ENCODE data around the gene ELMO1. TPM values are rescaled to one million over a fixed set of nuclear protein-coding genes. Genes with fewer than 3 reads are reported as not detected.
A peak's percentile ranks its signal among the peaks of the same experiment; 100 is the strongest.

Gene ELMO1
- total RNA-seq, 8 experiments from 2014 or later = 4.2 to 121 (median 40.0) TPM

- Histone ChIP-seq H3K27ac (peak overlapping the region; percentile 49 to 66), H3K4me1 (replicated peaks in 1 of 2) (peaks cover 45 to 75% of the 10 kb centered on the region in 2 donors), H3K4me3 (no peak overlapping the region)
- WGBS, 10 experiments = 42 to 93% (median 64%) methylated on average over 2 to 5 of the region's 5 CpGs; no CpG with 5 or more reads in 1 of the 10 experiments
- ATAC-seq (replicated peaks in 6 of 8) = peak in 5 of 8 experiments; percentile 27 to 48 (median 35)
- in situ Hi-C loops (cut with MboI; ENCODE audit: low pct_unique_long_range_greater_than_20kb in 2 of 9, low sequenced_read_pairs in 9 of 9, unreplicated experiment in 9 of 9) = no loop called here
Observed at GRCh38 chr7:36928311-36928710, 520.4 kb downstream of the ELMO1 start.

GRCh38 chr7:36925691-36926090 is 523.0 kb downstream of the ELMO1 start:
- H3K27ac ChIP-seq = peak overlapping the region; percentile 11 to 25

GRCh38 chr7:36925207-36925606 is 523.5 kb downstream of the ELMO1 start:
- in situ Hi-C loops (cut with MboI; ENCODE audit: low pct_unique_long_range_greater_than_20kb in 2 of 9, low sequenced_read_pairs in 9 of 9, unreplicated experiment in 9 of 9) = no loop called here
- peak in 5 of 8 experiments; percentile 5 to 43 (median 32) for ATAC-seq (replicated peaks in 6 of 8)
- no peak overlapping the region for H3K4me3 ChIP-seq
- H3K27ac ChIP-seq = peak overlapping the region in 1 of 2 donors; percentile 25
- peaks cover 46 to 72% of the 10 kb centered on the region in 2 donors for H3K4me1 ChIP-seq (replicated peaks in 1 of 2)
- 22 to 96% (median 87%) methylated on average over 3 to 5 of the region's 5 CpGs; no CpG with 5 or more reads in 4 of the 10 experiments for WGBS, 10 experiments

More at GRCh38 chr7:36925691-36926090, 523.0 kb downstream of the ELMO1 start:
- in situ Hi-C loops (cut with MboI; ENCODE audit: low pct_unique_long_range_greater_than_20kb in 2 of 9, low sequenced_read_pairs in 9 of 9, unreplicated experiment in 9 of 9) = no loop called here
- peak in 5 of 8 experiments; percentile 27 to 68 (median 63) for ATAC-seq (replicated peaks in 6 of 8)
- Histone ChIP-seq H3K4me1 (replicated peaks in 1 of 2) (peaks cover 50 to 77% of the 10 kb centered on the region in 2 donors), H3K4me3 (no peak overlapping the region)
- 0 to 69% (median 43%) methylated on average over 1 to 3 of the region's 3 CpGs; no CpG with 5 or more reads in 3 of the 10 experiments for WGBS, 10 experiments

GRCh38 chr7:36923943-36924436 is 524.7 kb downstream of the ELMO1 start:
- Histone ChIP-seq H3K4me3 (no peak overlapping the region), H3K27ac (no peak overlapping the region), H3K4me1 (replicated peaks in 1 of 2) (peaks cover 33 to 67% of the 10 kb centered on the region in 2 donors)
- ATAC-seq (replicated peaks in 6 of 8) = peak in 1 of 8 experiments; percentile 40
- in situ Hi-C loops (cut with MboI; ENCODE audit: low pct_unique_long_range_greater_than_20kb in 2 of 9, low sequenced_read_pairs in 9 of 9, unreplicated experiment in 9 of 9) = no loop called here
- 10 to 100% (median 87%) methylated on average over 1 to 3 of the region's 3 CpGs; no CpG with 5 or more reads in 3 of the 10 experiments for WGBS, 10 experiments

GRCh38 chr7:36923185-36923584 is 525.5 kb downstream of the ELMO1 start:
- in situ Hi-C loops (cut with MboI; ENCODE audit: low pct_unique_long_range_greater_than_20kb in 2 of 9, low sequenced_read_pairs in 9 of 9, unreplicated experiment in 9 of 9) = no loop called here

GRCh38 chr7:36920433-36920832 is 528.2 kb downstream of the ELMO1 start:
- peaks cover 21 to 46% of the 10 kb centered on the region in 2 donors for H3K4me1 ChIP-seq (replicated peaks in 1 of 2)
- H3K4me3 ChIP-seq = no peak overlapping the region
- in situ Hi-C loops (cut with MboI; ENCODE audit: low pct_unique_long_range_greater_than_20kb in 2 of 9, low sequenced_read_pairs in 9 of 9, unreplicated experiment in 9 of 9) = no loop called here
- no peak overlapping the region for H3K27ac ChIP-seq
- WGBS, 10 experiments = 0 to 100% (median 83%) methylated on average over 1 of the region's 1 CpG; no CpG with 5 or more reads in 1 of the 10 experiments
- ATAC-seq (replicated peaks in 6 of 8) = peak in 1 of 8 experiments; percentile 81

More at GRCh38 chr7:36923185-36923584, 525.5 kb downstream of the ELMO1 start:
- Histone ChIP-seq H3K4me3 (no peak overlapping the region), H3K27ac (no peak overlapping the region), H3K4me1 (replicated peaks in 1 of 2) (peaks cover 25 to 59% of the 10 kb centered on the region in 2 donors)
- no peak for ATAC-seq (replicated peaks in 6 of 8)

GRCh38 chr7:36919738-36920137 is 528.9 kb downstream of the ELMO1 start:
- in situ Hi-C loops (cut with MboI; ENCODE audit: low pct_unique_long_range_greater_than_20kb in 2 of 9, low sequenced_read_pairs in 9 of 9, unreplicated experiment in 9 of 9) = no loop called here
- peaks cover 16 to 39% of the 10 kb centered on the region in 2 donors for H3K4me1 ChIP-seq (replicated peaks in 1 of 2)
- H3K27ac ChIP-seq = no peak overlapping the region
- no peak overlapping the region for H3K4me3 ChIP-seq
- WGBS, 10 experiments = 17 to 100% (median 43%) methylated on average over 1 to 3 of the region's 4 CpGs; no CpG with 5 or more reads in 3 of the 10 experiments
- ATAC-seq (replicated peaks in 6 of 8) = peak in 3 of 8 experiments; percentile 46 to 79 (median 74)

- Histone ChIP-seq H3K4me3 (no peak overlapping the region), H3K4me1 (replicated peaks in 1 of 2) (peaks cover 12 to 28% of the 10 kb centered on the region in 2 donors), H3K27ac (no peak overlapping the region)
- 40 to 100% (median 97%) methylated on average over 1 to 2 of the region's 2 CpGs; no CpG with 5 or more reads in 4 of the 10 experiments for WGBS, 10 experiments
- ATAC-seq (replicated peaks in 6 of 8) = no peak
- in situ Hi-C loops (cut with MboI; ENCODE audit: low pct_unique_long_range_greater_than_20kb in 2 of 9, low sequenced_read_pairs in 9 of 9, unreplicated experiment in 9 of 9) = no loop called here
Observed at GRCh38 chr7:36918591-36918990, 530.1 kb downstream of the ELMO1 start.

- H3K27ac ChIP-seq = no peak overlapping the region
- peaks cover 6 to 13% of the 10 kb centered on the region in 2 donors for H3K4me1 ChIP-seq (replicated peaks in 1 of 2)
- in situ Hi-C loops (cut with MboI; ENCODE audit: low pct_unique_long_range_greater_than_20kb in 2 of 9, low sequenced_read_pairs in 9 of 9, unreplicated experiment in 9 of 9) = no loop called here
- peak in 3 of 8 experiments; percentile 25 to 37 (median 35) for ATAC-seq (replicated peaks in 6 of 8)
- no peak overlapping the region for H3K4me3 ChIP-seq
Observed at GRCh38 chr7:36916619-36917018, 532.0 kb downstream of the ELMO1 start.

GRCh38 chr7:36916116-36916515 is 532.5 kb downstream of the ELMO1 start:
- peaks cover 6 to 13% of the 10 kb centered on the region in 2 donors for H3K4me1 ChIP-seq (replicated peaks in 1 of 2)
- H3K27ac ChIP-seq = no peak overlapping the region
- ATAC-seq (replicated peaks in 6 of 8) = no peak

GRCh38 chr7:36911788-36912187 is 536.9 kb downstream of the ELMO1 start:
- in situ Hi-C loops (cut with MboI; ENCODE audit: low pct_unique_long_range_greater_than_20kb in 2 of 9, low sequenced_read_pairs in 9 of 9, unreplicated experiment in 9 of 9) = no loop called here
- peak in 5 of 8 experiments; percentile 40 to 97 (median 69) for ATAC-seq (replicated peaks in 6 of 8)
- H3K27ac ChIP-seq = no peak overlapping the region
- 15 to 85% (median 72%) methylated on average over 1 to 5 of the region's 5 CpGs; no CpG with 5 or more reads in 3 of the 10 experiments for WGBS, 10 experiments
- H3K4me1 ChIP-seq (replicated peaks in 1 of 2) = peaks cover 6 to 7% of the 10 kb centered on the region in 2 donors
- H3K4me3 ChIP-seq = no peak overlapping the region

More at GRCh38 chr7:36916116-36916515, 532.5 kb downstream of the ELMO1 start:
- in situ Hi-C loops (cut with MboI; ENCODE audit: low pct_unique_long_range_greater_than_20kb in 2 of 9, low sequenced_read_pairs in 9 of 9, unreplicated experiment in 9 of 9) = no loop called here
- WGBS, 10 experiments = 25 to 100% (median 82%) methylated on average over 1 to 3 of the region's 3 CpGs; no CpG with 5 or more reads in 4 of the 10 experiments
- H3K4me3 ChIP-seq = no peak overlapping the region

- Histone ChIP-seq H3K4me3 (no peak overlapping the region), H3K27ac (no peak overlapping the region), H3K4me1 (replicated peaks in 1 of 2) (peaks cover under 1 to 6% of the 10 kb centered on the region in 2 donors)
- ATAC-seq (replicated peaks in 6 of 8) = no peak
- 43 to 100% (median 92%) methylated on average over 2 to 5 of the region's 5 CpGs; no CpG with 5 or more reads in 1 of the 10 experiments for WGBS, 10 experiments
- in situ Hi-C loops (cut with MboI; ENCODE audit: low pct_unique_long_range_greater_than_20kb in 2 of 9, low sequenced_read_pairs in 9 of 9, unreplicated experiment in 9 of 9) = no loop called here
Observed at GRCh38 chr7:36910859-36911258, 537.8 kb downstream of the ELMO1 start.

GRCh38 chr7:36910401-36910800 is 538.3 kb downstream of the ELMO1 start:
- Histone ChIP-seq H3K27ac (no peak overlapping the region), H3K4me1 (replicated peaks in 1 of 2) (peaks cover 0 to 2% of the 10 kb centered on the region in 2 donors), H3K4me3 (no peak overlapping the region)
- no peak for ATAC-seq (replicated peaks in 6 of 8)
- in situ Hi-C loops (cut with MboI; ENCODE audit: low pct_unique_long_range_greater_than_20kb in 2 of 9, low sequenced_read_pairs in 9 of 9, unreplicated experiment in 9 of 9) = no loop called here
- 0 to 93% (median 85%) methylated on average over 2 to 3 of the region's 3 CpGs; no CpG with 5 or more reads in 3 of the 10 experiments for WGBS, 10 experiments

All from motor neuron (in vitro differentiated cells).